NCI-H2196 (cell line): ENCODE measurements around the gene CD247.
"Not testable (repeated sequence)": the region's sequence is repeated elsewhere in the genome, so short reads cannot be mapped to it uniquely, and the experiment has no call there.

Source experiments
- DNase-seq: peaks from one replicate; lab custom pipeline; 2025; ENCODE audit not compliant: unreplicated experiment; lab: John Stamatoyannopoulos, UW

CD247 gene

GRCh38 chr1:167518331-167518700 lies at the start of gene CD247:
Gene CD247, minus strand, starts transcription at chr1:167518529. Its CDS starts 64 bp downstream, at chr1:167518465.
- no peak for DNase-seq

- no peak for DNase-seq
Measured at GRCh38 chr1:167567663-167568062, 49.3 kb upstream of the CD247 start.

GRCh38 chr1:167566766-167567165 lies 48.4 kb upstream of the CD247 start:
- no peak for DNase-seq

GRCh38 chr1:167565922-167566321 lies 47.6 kb upstream of the CD247 start:
- DNase-seq: no peak

GRCh38 chr1:167564612-167565270 lies 46.4 kb upstream of the CD247 start:
- no peak for DNase-seq

DNA sequence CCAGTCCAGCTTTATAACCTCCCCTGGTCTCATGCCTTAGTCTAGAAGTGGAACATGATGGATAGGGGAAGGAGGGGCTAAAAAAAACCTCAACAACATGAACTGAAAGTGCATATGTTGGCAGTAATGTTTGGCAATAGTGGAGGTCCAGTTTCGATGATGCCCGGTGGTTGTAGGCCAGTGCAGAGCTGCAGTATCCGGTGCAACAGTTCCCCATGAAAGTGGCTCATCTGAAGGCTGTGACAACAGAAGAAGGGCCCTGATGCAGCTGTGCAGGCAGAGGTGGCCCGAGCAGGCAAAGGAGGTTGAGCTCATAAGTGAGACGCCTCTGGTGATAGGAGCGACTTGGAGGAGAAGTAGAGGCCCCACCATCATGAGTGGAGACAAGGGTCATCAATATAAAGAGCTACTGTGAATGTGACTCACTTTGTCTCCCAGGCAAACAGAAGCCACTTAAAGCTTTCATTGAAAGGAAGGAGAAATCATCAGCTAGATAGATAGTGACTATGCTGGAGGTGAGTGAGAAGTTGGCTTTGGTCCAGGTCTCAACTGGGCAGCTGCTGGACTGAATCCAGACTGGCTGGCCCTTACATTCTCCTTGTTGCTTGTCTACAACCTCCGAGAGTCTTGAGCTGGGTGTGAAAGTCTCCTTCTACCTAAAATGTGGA lies 45.4 kb upstream of the CD247 start:
- peak; percentile 27 for DNase-seq

DNA sequence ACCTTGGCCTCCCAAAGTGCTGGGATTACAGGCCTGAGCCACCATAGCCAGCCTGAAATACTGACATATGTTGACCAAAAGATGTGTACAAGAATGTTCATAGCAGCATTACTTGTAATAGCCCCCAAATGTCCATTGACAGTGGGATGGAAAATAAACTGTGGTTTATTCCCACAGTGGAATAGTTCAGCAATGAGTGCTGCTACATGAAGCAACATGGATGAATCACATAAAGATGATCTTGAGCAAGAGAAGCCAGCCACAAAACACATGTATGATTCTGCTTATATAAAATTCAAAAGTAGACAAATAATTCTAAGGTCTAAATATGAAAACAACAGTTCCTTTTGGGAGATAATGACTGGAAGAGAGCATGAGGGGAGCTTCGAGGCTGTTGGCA lies 44.4 kb upstream of the CD247 start:
- DNase-seq: no peak

DNA sequence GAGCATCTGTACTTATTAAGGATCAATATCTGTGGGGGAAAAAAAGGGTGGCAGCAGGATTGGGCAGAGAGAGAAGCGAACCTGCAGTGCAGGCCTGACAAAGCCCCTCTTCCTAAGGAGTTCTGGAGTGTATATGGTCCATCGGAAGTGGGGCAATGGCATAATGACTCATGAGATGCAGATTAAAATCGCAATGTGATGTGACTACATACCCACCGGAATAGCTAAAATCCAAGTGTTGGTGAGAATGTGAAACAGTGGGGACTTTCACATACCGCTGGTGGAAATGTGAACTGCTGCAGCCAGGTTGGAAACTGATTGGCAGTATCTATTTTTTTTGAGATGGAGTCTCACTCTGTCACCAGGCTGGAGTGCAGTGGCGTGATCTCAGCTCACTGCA lies 43.4 kb upstream of the CD247 start:
- no peak for DNase-seq

- DNase-seq: peak; percentile 90
Measured at GRCh38 chr1:167555971-167556714, 37.8 kb upstream of the CD247 start.

DNA sequence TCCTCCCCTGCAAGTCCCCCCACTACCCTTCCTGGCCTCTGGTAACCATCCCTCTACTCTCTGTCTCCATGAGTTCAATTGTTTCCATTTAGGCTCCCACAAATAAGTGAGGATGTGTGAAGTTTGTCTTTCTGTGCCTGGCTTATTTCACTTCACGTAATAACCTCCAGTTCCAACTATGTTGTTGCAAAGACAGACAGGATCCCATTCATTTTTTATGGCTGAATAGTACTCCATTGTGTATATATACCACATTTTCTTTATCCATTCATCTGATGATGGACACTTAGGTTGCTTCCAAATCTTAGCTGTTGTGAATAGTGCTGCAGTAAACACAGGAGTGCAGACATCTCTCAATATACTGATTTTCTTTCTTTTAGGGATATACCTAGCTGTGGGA lies 36.7 kb upstream of the CD247 start:
- DNase-seq: not testable (repeated sequence)

DNA sequence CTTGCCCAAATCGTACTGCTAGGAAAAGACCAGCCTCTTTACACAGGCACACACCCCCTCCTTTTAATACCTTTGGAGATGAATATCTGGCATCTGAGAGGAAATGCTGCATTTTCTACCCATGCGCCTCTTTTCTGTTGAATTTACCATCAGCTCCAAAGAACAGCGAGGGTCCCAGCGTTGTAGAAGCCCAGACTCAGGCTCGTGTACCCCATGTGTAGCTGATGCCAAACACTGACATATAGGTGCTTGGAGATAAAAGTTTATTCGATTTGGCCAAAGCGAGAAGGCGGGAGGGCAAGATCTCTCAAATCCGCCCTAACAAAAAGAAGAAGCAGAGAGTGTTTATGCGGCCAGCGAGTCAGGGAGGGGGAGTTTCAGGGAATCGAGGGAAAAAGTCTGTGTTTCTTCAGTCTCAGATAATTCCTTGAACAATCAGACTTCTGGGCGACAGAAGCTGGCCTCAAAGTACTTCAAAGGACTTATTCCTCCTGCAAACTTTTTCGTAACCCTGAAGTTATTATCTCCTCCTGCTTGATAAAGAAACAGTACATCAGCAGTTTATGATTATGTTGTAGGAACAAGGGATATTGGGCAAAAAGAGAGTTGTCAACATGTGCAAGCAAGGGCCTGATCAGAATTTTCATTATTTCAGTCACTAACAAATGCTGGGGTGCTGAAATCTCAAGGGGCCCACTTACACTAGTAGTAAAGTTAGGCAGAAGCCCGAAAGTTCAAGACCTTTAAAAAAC lies 35.9 kb upstream of the CD247 start:
- DNase-seq: no peak

- DNase-seq: peak; percentile 88
Measured at GRCh38 chr1:167553136-167554027, 35.1 kb upstream of the CD247 start, which contains the start of gene CREG1. Gene CREG1, minus strand, starts transcription at chr1:167553762.

DNA sequence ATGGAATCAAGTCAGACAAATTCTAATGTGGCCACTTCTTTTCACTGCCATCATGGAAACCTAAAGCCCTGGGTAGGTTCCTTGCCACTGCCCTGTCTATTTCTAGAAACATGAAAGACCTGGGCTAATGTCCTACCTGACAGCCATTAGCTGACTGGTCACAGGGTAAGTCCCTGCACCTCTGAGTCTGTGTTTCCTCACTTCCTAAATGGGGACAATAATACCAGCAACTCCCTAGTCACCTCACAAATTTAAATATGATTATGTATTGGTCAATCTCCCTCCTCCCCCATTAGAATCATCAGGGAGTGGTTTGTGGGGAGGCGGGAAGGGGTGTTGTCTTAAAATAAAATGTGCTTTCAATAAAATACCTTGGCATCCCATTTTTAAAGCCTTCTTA lies 33.0 kb upstream of the CD247 start:
- DNase-seq: no peak

DNA sequence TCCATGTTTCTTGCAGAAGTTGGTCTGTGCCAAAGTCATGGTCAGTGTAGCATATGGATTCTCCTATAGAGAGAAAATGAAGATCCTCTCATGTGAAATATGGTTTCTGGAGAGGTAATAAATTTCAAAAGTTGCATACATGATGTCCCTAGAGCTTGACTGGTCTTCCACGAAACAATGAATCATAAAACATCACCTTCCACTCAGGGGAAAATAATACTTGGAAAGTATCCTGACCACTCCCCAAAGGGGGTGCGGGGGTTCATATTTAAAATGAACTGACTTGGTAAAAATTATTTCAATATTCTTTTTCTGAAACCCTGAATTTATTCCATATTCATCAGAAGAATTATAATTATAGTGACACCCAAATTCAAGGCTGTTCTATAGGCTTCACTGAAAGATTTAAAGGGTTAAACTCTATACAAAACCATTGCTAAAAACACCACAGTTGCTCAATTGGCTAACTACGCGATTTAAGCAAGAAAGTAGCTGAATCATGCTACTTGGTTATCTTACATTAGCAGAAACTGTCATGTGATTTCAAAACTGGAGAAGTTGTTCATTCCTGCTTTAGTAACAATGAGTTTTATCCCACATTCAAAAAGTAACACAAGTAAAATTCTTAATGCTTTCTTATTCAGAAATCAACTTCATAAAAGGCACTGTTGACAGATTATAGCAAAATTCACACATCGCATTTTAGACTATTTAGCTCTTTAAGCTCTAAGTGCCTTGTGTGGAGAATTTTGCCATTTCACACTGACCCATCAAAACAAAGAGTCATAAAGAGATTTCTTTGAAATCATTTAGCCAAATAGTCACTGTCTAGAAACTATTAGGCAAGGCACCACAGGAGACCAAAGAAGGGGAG lies 30.0 kb upstream of the CD247 start:
- no peak for DNase-seq

GRCh38 chr1:167546935-167547334 lies 28.6 kb upstream of the CD247 start:
- no peak for DNase-seq

- no peak for DNase-seq
Measured at GRCh38 chr1:167545349-167545748, 27.0 kb upstream of the CD247 start.

DNA sequence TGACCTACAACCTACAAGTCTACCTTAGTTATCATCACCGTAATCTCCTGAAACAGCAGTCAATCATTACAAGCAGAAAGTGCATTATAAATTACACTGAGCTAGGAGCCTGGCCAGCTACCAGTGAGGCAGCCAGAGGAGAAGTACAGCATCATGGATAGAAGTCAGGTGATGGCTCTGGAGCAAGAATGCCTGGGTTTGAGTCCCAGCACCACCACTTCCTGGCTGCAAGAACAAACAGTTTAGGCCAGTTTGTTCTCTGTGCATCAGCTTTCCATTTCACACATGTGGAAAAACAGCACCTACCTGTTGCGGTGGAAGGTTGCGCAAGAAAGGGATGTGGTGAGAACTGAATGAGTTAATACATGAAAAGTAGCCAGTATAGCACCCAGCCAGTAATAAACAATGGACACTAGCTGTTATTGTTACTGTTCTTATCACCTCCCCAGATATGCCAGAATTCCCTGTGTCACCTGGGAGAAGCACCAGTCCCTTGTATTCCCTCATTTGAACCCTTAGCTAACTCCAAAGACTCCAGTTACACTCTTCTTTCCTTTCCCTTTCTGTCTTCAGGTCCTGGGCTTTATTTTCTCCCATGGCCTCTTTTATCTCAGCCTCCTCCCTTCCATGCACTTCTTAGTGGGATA lies 26.2 kb upstream of the CD247 start:
- no peak for DNase-seq

DNA sequence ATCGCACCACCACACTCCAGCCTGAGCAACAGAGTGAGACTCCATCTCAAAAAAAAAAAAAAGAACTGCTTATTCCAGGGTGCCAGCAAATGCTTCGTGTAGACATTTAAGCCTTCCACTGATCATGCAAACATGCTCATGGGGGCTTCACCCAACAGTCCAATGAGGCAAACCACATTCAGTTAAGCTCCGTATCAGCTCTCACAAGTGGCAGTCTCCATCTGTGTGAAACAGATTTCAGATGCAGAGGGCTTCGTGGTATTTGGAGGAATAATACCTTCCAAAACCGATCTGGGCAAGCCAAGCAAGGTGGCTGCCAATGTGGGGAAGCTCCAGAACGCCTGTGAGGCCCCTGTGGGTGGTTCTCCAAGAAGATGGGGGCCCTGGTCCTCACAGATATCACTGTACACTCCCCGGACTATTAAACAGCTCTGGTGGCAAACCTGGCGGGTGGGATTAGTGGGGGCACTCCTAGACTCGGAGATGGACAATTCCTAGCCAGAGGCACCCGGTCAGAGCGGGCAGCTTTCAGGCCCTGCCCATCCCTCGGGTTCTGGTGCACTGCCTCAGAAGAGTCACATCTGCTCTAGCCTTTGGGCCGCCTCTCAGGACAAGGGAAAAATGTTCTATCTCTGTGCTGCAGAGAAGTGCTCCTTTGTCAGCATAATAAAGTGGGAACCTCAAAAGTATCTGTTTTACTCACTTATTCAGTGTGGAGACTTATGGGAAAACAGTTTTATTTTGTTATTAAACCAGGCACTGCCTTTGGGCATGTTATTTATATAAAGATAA lies 25.1 kb upstream of the CD247 start:
- DNase-seq: no peak
